Hepatocyte (in vitro differentiated cells): ENCODE data around the gene CACNA1C.

ENCODE experiments used
- EZH2 ChIP-seq: fragments of 200-600 bp; sonication (generic); IDR thresholded peaks from 2 replicates; pipeline ENCODE4 v1.6.1; 2016; ENCODE audit warnings: antibody characterized with exemption, mild to moderate bottlenecking, borderline replicate concordance
- EZH2phosphoT487 ChIP-seq: fragments of 200-600 bp; sonication (generic); IDR thresholded peaks from one replicate; pipeline ENCODE4 v1.6.1; 2018; ENCODE audit warnings: antibody characterized with exemption, mild to moderate bottlenecking, low read depth, moderate library complexity; ENCODE audit not compliant: unreplicated experiment, severe bottlenecking
- TF ChIP-seq, protein P1 (sequence below): fragments of 200-600 bp; sonication (generic); IDR thresholded peaks from 2 replicates; pipeline ENCODE4 v1.5.1; 2016; ENCODE audit warnings: antibody characterized with exemption, mild to moderate bottlenecking; ENCODE audit not compliant: poor library complexity

DNA sequence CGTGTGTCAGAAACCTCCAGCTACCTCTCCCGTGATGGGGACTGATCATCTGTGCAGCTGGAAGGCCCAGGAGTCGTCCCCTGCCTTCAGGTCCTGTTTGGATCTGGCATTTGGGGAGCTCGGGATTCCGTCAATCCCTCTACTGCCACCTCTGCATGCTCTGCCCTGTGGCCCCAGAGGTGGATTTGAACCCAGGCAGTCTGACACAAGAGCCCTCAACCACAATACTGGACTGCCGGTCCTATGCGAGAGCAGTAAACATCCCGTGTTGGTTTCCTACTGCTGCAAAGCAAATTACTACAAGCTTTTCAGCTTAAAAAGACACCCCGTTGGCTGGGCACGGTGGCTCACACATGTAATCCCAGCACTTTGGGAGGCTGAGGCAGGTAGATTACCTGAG is 620.1 kb downstream of the CACNA1C start:
- TF ChIP-seq, protein P1, sequence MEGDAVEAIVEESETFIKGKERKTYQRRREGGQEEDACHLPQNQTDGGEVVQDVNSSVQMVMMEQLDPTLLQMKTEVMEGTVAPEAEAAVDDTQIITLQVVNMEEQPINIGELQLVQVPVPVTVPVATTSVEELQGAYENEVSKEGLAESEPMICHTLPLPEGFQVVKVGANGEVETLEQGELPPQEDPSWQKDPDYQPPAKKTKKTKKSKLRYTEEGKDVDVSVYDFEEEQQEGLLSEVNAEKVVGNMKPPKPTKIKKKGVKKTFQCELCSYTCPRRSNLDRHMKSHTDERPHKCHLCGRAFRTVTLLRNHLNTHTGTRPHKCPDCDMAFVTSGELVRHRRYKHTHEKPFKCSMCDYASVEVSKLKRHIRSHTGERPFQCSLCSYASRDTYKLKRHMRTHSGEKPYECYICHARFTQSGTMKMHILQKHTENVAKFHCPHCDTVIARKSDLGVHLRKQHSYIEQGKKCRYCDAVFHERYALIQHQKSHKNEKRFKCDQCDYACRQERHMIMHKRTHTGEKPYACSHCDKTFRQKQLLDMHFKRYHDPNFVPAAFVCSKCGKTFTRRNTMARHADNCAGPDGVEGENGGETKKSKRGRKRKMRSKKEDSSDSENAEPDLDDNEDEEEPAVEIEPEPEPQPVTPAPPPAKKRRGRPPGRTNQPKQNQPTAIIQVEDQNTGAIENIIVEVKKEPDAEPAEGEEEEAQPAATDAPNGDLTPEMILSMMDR, result no peak
- TF ChIP-seq EZH2, result no peak
- TF ChIP-seq EZH2phosphoT487, result no peak
